HG03095 (cell line): Measurements from ENCODE around the gene BRD9.
"Not testable (repeated sequence)": the region's sequence is repeated elsewhere in the genome, so short reads cannot be mapped to it uniquely, and the experiment has no call there.

Source experiments
- ATAC-seq: cut with Tn5 transposase; IDR thresholded peaks from one replicate; pipeline ENCODE4 v1.9.1; 2021; ENCODE audit warnings: moderate library complexity; ENCODE audit not compliant: unreplicated experiment

The BRD9 gene

DNA sequence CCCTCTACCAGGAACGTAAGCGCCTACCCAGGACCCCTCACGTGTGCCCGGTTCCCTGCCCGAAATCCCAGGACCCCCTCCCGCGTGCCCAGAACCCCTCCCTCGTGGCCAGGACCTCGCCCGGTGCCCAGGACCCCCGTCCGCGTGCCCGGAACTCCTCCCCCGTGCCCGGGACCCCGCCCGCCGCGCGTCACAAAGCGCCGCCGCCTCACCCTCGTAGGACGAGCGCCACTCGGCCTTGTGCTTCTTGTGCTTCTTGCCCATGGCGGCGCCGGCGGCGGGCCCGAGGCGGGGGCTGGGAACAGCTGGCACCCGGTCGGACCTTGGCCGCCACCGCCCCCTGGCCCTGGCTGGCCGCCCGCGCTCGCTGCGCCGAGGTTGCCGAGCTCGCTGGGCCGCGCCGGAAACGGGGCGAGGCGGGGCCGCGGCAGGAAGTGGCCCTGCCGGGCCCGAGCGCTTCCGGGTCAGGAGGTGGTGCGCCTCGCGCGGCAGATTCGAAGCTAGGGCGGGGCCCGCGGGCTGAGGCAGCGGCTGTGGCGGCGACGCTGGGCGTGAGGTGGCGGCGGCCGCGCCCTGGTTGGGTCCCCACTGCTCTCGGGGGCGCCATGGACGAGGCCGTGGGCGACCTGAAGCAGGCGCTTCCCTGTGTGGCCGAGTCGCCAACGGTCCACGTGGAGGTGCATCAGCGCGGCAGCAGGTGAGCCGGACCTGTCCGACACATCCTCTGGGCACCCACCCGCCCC lies at the start of gene BRD9, which contains the start of gene TRIP13:
TSS of gene BRD9 (minus strand) at position 408 of the 743 bp plus-strand sequence. CDS start at position 264, 144 bp downstream.
TSS of gene TRIP13 (plus strand) at position 491 of the 743 bp plus-strand sequence. CDS start at position 606, 115 bp downstream.
- peak; percentile 95 for ATAC-seq

DNA sequence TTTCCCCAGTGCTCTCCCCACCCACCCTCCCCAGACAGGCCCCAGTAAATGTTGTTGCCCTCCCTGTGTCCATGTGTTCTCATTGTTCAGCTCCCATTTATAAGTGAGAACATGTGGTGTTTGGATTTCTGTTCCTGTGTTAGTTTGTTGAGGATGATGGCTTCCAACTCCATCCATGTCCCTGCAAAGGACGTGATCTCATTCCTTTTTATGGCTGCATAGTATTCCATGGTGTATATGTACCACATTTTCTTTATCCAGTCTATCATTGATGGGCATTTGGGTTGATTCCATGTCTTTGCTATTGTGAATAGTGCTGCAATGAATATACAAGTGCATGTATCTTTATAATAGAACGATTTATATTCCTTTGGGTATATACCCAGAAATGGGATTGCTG lies 48.1 kb upstream of the BRD9 start:
- ATAC-seq = not testable (repeated sequence)

DNA sequence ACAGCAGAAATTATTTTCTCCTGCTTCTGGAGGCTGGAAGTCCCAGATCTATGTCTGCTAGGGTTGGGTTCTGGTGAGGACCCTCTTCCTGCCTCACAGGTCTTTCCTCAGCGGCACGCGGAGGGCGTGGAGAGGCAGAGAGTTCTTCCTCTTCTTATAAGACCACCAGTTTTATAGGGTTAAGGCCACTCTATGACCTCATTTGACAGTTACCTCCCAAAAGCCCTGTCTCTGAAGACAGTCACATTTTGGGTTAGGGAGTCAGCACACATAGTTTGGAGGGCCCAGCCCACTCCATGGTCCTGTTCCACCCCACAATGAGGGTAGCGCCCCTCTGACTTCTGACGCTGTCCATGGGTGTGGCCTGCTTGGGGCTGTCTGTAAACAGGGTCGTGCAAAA lies 46.8 kb upstream of the BRD9 start:
- ATAC-seq = no peak

DNA sequence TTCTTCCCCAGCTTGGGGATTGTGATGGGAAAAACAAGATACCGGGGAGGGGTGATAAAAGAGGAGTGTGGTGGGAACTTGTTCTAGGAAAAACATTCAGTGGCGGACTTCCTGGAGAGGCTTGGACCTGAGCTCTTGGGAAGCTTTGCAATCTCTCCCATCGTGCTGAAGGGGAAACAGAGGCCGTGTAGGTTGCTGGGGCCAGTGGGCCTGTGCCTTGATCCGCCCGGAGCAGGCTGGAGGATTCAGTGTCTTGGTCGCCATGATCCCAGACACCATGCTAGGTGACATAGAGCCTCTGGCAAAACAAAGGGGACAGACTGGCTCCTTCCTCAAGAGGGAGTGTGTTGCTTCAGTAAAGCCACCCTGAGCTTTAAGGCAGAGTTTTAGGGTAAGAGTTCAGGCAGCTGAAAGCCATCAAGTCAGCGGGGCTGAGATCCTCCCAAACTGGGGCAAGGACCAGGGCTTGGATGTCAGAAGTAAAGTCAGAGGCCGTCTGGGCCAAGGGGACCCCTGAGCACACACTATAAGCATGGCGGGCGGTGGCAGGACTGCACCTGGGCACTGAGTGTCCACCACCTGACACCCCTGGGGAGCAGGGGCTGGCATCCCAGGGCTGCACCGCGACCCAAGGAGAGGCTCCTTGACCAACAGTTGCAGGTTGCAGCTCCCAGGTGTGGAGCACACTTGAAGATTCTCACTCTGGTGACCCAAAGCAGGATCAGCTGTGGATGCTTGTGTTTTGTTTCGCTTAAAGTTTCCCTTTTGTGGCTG lies 44.7 kb upstream of the BRD9 start:
- ATAC-seq = no peak

DNA sequence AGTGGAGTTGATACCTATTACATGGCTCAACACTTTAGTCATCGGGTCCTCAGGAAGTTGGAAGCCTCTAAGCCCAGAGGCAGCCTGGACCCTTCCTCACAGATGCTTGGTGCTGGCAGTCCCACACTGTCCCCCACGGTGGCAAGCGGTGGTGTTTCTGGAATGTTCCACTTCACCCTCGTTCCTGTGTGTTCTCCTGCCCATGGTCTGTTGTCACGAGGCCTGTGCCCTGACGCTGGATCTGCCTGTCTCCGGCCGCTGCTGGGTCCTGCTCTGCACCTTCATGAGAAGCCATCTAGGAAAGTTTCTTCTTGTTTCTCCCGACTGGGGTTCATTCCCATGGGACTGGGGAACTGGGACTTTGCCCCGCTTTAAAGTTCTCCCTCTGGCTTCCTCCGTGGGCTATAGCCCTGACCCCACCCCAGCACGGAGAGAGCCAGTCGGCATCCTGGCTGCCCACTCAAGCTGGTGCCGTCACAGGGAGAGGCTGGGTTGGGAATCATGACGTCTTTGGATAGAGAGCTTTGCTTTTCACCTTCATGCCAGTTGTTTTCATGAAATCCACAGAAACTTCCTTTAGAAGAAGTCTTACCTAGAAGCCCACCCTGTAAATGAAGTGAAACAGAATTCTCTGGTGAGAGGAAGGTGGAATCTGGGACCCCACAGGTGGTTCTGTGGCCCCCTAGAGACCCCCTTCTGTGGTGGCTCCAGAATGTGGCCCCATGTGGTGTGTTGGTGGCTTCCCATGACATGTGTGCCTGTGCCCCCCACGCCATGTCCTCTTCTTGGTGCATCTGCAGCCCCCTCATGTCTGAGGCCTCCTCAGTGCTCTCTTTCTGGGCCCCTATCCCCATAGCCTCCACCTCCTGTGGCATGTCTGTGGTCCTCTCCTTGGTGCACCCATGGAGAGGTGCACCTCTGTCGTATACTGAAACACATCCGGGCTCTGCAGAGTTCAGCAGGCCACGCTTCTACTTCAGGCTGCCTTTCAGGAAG lies 43.8 kb upstream of the BRD9 start:
- no peak for ATAC-seq

DNA sequence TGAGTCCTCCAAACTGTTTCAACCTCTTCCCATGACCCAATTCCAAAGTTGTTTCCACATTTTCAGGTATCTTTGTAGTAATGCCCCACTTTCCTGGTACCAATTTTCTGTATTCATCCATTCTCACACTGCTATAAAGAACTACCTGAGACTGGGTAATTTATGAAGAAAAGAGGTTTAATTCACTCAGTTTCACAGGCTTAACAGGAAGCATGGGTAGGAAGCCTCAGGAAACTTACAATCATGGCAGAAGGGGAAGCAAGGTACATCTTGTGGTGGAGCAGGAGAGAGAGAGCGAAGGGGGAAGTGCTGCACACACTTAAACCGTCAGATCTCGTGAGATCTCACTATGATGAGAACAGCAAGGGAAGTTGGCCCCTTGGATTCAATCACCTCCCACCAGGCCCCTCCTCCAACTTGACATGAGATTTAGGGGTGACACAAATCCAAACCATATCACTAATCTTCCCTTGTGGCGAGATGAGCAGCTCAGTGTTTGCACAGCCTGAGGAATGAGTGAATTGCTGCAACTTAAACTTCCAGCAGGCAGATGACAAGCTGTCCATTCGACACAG lies 43.0 kb upstream of the BRD9 start:
- ATAC-seq = no peak

DNA sequence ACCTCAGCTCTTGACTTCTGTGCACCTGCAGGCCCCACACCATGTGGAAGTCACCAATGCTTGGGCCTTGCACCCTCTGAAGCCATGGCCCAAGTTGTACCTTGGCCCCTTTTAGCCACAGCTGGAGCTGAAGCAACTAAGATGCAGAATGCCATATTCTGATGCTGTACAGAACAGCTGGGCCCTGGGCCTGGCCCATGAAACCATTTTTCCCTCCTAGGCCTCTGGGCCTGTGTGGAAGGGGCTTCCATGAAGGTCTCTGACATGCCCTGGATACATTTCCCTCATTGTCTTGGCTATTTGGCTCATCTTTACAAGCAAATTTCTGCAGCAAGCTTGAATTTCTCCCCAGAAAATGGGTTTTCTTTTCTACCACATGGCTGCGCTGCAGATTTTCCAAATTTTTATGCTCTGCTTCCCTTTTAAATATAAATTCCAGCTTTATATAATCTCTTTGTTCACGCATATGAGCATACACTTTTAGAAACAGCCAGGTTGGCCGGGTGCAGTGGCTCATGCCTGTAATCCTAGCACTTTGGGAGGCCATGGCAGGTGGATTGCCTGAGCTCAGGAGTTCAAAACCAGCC lies 41.9 kb upstream of the BRD9 start:
- not testable (repeated sequence) for ATAC-seq

DNA sequence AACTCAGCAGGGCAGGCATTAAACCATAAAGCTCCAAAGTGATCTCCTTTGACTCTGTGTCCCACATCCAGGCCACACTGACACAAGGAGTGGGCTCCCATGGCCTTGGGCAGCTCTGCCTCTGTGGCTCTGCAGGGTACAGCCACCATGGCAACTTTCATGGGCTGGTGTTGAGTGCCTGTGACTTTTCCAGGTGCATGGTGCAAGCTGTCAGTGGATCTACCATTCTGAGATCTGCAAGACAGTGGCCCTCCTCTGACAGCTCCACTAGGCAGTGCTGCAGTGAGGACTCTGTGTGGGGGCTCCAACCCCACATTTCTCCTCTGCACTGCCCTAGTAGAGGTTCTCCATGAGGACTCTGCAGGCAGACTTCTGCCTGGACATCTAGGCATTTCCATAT lies 41.4 kb upstream of the BRD9 start:
- not testable (repeated sequence) for ATAC-seq

DNA sequence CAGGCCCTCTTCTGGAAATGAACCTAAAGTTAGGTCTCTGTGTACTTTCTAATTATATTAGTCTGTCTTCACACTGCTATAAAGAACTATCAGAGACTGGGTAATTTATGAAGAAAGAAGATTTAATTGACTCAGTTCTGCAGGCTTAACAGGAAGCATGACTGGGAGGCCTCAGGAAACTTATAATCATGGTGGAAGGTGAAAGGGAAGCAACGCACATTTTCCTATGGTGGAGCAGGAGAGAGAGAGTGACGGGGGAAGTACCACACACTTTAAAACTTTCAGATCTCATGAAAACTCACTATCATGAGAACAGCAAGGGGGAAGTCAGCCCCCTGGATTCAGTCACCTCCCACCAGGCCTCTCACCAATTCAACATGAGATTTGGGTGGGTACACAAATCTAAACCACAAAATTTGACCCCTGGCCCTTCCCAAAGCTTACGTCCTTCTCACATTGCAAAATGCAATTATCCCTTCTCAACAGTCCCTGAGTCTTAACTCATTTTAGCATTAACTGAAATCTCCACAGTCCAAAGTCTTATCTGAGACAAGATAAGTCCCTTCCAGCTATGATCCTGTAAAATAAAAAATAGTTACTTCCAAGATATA lies 40.8 kb upstream of the BRD9 start:
- no peak for ATAC-seq

DNA sequence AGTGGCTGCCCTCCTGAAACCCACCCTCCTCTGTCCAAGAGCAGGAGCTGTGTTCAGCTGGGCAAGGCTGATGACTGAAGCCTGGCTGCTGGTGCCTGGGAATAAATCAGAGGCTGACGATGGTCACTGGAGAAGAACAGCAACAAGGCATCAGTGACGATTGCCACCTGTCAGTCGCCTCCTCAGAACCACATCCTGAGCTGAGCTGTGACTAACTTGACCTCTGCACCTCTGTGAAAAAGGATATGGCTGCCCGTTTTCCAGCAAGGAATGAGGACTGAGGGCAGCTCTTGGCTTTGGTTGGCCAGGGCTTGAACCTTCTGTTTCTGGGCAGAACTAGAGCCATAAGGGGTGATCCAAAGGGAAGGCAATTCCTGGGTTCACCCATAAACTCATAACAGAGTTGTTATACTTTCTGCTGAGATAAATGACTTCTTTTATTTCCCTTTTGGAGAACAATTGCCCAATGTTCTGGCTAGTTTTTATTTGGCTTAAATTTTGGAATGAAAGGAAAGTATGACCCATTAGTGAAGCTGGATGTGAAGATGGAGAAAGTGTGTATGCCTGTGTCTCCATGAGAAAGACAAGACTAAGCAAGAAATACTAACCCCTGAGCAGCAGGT lies 40.1 kb upstream of the BRD9 start:
- ATAC-seq = no peak

DNA sequence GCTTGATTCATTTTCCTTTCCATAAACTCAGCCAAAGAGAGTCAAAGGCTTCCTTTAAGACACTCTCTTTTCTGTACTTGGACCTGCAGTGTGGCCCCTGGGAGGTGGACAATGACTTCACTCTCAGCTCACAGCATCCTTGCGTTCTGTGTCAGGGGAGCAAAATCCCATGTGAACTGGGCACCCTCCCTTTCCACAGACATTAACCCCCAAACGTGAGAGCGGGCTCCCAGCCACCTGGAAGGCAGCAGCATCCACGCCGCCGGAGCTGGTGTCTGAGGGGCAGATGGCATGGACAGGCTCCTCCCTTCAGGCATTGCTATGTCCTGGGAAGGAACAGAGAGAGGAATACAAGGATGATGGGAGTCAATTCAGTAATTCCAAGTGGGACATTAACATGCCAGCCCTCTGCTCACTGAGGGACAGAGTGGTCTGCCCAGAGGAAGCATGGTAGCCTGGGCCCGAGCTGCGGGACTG lies 39.6 kb upstream of the BRD9 start:
- ATAC-seq = no peak

DNA sequence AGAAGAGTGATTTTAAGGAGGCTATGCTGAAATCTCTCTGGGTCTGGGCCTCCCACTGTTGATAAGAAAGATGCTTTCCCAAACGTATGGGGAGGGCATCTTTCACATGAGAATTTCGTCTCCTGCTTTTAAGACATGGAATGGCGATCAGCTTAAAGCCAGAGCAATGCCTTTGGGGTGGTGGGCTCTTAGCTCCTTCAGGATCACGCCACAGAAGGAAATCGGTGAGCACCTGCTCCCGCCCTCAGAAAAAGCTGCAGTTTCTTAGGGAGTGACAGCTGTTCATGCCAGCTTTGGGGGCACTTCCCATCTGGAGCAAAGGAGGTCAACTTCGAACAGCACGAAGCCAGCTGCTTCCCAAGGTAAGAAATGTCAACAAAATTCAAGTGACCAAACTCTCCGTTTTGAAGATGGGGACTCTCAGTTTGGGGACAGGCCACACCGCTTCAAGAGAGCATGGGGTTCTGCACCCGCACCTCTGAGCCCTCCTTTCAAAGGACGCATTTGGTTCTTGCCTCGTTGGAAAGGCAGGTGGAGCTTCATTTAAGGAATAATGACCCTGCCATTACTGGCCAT lies 39.1 kb upstream of the BRD9 start:
- ATAC-seq = no peak

DNA sequence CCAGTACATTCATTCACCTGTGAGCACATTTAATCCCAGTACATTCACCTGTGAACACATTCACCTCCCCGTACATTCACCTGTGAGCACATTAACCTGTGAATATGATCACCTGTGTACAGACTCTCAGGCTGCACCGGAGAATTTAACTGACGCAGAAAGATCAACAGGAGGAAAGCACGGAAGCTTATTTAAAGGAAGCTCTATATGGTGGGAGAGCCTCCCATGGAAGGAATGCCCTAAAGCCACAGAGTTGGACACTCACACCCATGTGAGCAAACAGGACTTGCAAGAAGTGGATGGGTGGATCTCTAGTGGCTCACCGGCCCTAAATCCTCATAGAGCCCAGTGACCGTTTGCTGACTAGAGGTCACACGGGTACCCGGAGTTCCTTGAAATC lies 38.3 kb upstream of the BRD9 start:
- ATAC-seq = no peak

DNA sequence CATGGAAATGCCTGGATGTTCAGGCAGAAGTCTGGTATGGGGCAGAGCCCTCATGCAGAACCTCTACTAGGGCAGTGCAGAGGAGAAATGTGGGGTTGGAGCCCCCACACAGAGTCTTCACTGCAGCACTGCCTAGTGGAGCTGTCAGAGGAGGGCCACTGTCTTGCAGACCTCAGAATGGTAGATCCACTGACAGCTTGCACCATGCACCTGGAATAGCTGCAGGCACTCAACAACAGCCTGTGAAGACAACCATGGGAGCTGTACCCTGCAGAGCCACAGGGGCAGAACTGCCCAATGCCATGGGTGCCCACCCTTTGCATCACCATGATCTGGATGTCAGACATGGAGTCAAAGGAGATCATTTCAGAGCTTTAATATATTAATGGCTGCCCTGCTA lies 37.0 kb upstream of the BRD9 start:
- ATAC-seq = no peak

DNA sequence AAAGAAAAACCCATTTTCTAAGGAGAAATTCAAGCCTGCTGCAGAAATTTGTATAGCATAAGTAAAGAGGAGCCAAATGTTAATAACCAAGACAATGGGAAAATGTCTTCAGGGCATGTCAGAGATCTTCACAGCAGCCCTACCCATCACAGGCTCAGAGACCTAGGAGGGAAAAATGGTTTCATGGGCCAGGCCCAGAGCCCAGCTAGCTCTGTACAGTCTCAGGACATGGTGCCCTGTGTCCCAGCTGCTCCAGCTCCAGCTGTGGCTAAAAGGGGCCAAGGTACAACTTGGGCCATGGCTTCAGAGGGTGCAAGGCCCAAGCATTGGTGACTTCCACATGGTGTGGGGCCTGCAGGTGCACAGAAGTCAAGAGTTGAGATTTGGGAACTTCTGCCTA lies 36.6 kb upstream of the BRD9 start:
- not testable (repeated sequence) for ATAC-seq

DNA sequence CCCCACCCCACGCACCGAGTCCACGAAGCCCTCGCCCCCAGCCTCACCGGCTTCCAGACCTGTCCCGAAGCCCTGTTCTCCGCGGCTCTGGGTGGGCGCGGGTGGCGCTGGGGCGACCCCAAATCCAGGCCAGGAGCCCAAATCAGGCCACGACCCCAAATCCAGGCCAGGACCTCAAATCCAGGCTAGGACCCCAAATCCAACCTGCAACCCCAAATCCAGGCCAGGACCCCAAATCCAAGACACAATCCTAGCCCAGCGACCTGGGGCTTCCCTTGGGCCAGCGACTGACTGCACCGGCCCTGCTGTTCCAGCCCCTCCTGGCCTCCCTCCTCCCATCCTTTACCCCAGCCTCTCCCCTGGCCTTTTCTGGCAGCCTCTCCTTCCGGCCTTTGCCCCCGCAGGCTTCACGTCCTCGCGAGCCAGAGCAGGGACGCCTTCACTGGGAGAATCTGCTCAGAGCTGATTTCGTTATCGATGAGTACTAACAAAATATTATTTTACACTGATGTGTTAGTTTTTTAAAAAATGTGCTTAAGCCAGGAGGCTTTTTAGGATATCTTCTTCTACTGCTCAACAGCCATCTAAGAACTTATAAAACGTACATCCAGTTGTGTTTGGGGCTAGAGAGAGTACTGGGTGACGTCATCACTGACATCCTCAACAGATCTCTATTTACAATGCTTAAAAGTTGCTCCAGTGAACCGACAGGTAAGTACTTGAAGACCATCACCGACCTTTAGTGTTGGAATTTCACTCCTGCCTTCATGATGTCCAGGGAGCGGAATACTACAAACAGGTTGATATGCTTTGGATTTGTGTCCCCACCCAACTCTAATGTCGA lies 34.8 kb upstream of the BRD9 start:
- no peak for ATAC-seq

DNA sequence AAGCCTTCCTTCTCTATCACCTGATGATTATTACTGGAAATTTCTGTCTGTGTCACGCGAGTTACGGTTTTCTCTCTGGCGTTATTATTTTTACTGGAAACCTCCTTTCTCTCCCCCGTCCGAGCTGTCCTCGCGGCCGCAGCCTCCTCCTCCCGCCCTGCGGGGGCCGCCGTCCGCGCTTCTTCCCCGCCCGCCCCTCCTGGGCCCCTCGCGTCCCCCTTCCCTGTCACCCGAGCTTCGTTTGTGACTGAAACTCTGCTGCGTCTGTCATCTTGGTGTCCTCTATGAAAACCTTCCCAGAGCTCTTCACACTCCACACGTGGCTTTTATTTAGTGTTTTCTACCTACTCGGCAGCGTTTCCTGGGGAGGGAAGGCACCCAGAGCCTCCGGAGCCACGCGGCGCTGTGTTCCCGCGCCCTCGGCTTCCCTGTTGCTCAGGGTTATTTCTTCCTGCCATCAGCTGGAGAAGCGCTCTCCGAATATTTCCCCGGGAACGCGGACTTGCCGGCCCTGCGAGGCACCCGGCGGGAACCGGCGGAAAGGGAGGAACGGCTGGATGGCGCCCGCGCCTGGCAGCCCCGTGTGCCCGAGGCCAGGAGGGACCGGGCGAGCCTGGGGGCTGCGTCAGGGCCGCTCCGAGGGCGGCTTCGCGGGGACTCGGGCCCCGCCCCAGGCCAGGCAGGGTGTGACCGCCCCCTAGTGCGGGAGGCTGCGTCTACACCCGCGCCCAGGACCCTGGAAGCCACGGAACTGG lies 34.0 kb upstream of the BRD9 start:
- ATAC-seq = no peak
